Measurements from ENCODE around the gene ANKRD29. TPM values are rescaled to one million over a fixed set of nuclear protein-coding genes. Genes with fewer than 3 reads are reported as not detected.

Gene ANKRD29
- not detected for total RNA-seq
- polyA plus RNA-seq = not detected
- 0 to 0.17 (median 0.03) reads per million in 6 experiments for total RNA-seq

- Mint-ChIP-seq H3K27me3 (peaks cover 15 to 37% (median 22%) of the 10 kb centered on the region in 5 donors), H3K4me3 (peak within 1 kb of the TSS; percentile 79 to 95 (median 90)), H3K36me3 (no peaks in the 10 kb centered on the region), H3K4me1 (peaks cover 19 to 31% (median 24%) of the 10 kb centered on the region in 4 donors), H3K27ac (peak within 1 kb of the TSS; percentile 7 to 84 (median 53)), H3K9me3 (no peaks in the 10 kb centered on the region)
- peak; percentile 83 to 85 for ATAC-seq
- POLR2A ChIA-PET = interaction anchor here (0.6 to 1.0 kb wide), 2 partner anchors 8 to 15 kb away, joined by 4 to 5 read pairs; no protein-coding TSS in a partner anchor
- peak; percentile 11 to 66 (median 46) for DNase-seq
These were observed at the start of gene ANKRD29 for GRCh38 chr18:23662309-23663263. Gene ANKRD29 (minus strand): TSS chr18:23662911. CDS start chr18:23662730, 181 bp downstream.

- Mint-ChIP-seq H3K36me3 (peaks cover 0 to 4% (median 3%) of the 10 kb centered on the region in 3 donors), H3K4me3 (peak overlapping the region in 6 of 10 donors; percentile 3 to 63 (median 22)), H3K9me3 (peaks cover 0 to 7% (median 4%) of the 10 kb centered on the region in 9 donors), H3K27ac (peak overlapping the region in 6 of 10 donors; percentile 0 to 77 (median 24)), H3K27me3 (peaks cover 0 to 8% (median 2%) of the 10 kb centered on the region in 5 donors), H3K4me1 (peaks cover 10 to 18% (median 16%) of the 10 kb centered on the region in 4 donors)
- ATAC-seq (peak; percentile 62 to 93), DNase-seq (peak in 4 of 10 donors; percentile 8 to 67 (median 54))
- POLR2A ChIA-PET = no interaction called here
These were observed 49.7 kb upstream of the ANKRD29 start for GRCh38 chr18:23712445-23712844.

- Mint-ChIP-seq H3K36me3 (peaks cover 0 to 8% (median 4%) of the 10 kb centered on the region in 3 donors), H3K27me3 (peaks cover 0 to 8% (median 2%) of the 10 kb centered on the region in 5 donors), H3K9me3 (peaks cover 0 to 12% (median 5%) of the 10 kb centered on the region in 9 donors), H3K4me3 (no peak overlapping the region), H3K27ac (no peak overlapping the region), H3K4me1 (peaks cover 10 to 18% (median 16%) of the 10 kb centered on the region in 4 donors)
- POLR2A ChIA-PET = interaction anchor here (0.8 kb wide), 1 partner anchor 138 kb away, joined by 4 read pairs; no protein-coding TSS in a partner anchor
- ATAC-seq (no peak), DNase-seq (no peak)
These were observed 48.7 kb upstream of the ANKRD29 start for GRCh38 chr18:23711426-23711825.

GRCh38 chr18:23710946-23711345 lies 48.2 kb upstream of the ANKRD29 start:
- POLR2A ChIA-PET = no interaction called here
- DNase-seq (no peak), ATAC-seq (no peak)
- no peak overlapping the region for H3K4me3 Mint-ChIP-seq
- H3K27ac Mint-ChIP-seq = no peak overlapping the region
- H3K27me3 Mint-ChIP-seq = peaks cover 0 to 8% (median 2%) of the 10 kb centered on the region in 5 donors
- H3K9me3 Mint-ChIP-seq = peaks cover 0 to 12% (median 5%) of the 10 kb centered on the region in 9 donors
- H3K36me3 Mint-ChIP-seq = peaks cover 0 to 8% (median 4%) of the 10 kb centered on the region in 3 donors
- peaks cover 10 to 18% (median 16%) of the 10 kb centered on the region in 4 donors for H3K4me1 Mint-ChIP-seq

- Mint-ChIP-seq H3K27ac (no peak overlapping the region), H3K4me1 (peaks cover 10 to 18% (median 16%) of the 10 kb centered on the region in 4 donors), H3K36me3 (peaks cover 0 to 8% (median 4%) of the 10 kb centered on the region in 3 donors), H3K9me3 (peaks cover 0 to 12% (median 5%) of the 10 kb centered on the region in 9 donors), H3K27me3 (peaks cover under 1 to 8% (median 2%) of the 10 kb centered on the region in 5 donors), H3K4me3 (no peak overlapping the region)
- ATAC-seq = no peak
- POLR2A ChIA-PET = no interaction called here
- DNase-seq = no peak
These were observed 47.4 kb upstream of the ANKRD29 start for GRCh38 chr18:23710068-23710527.

- H3K27ac Mint-ChIP-seq = peak overlapping the region in 1 of 10 donors; percentile 65
- H3K36me3 Mint-ChIP-seq = peaks cover 0 to 8% (median 4%) of the 10 kb centered on the region in 3 donors
- peaks cover 2 to 4% (median 3%) of the 10 kb centered on the region in 4 donors for H3K4me1 Mint-ChIP-seq
- H3K9me3 Mint-ChIP-seq = peaks cover 0 to 12% (median 5%) of the 10 kb centered on the region in 9 donors
- no peak for ATAC-seq
- no peak overlapping the region for H3K4me3 Mint-ChIP-seq
- POLR2A ChIA-PET = no interaction called here
- peaks cover 3 to 17% (median 6%) of the 10 kb centered on the region in 5 donors for H3K27me3 Mint-ChIP-seq
- no peak for DNase-seq
These were observed 44.4 kb upstream of the ANKRD29 start for GRCh38 chr18:23706971-23707640.

- POLR2A ChIA-PET = no interaction called here
- no peak overlapping the region for H3K27ac Mint-ChIP-seq
- ATAC-seq = no peak
- peaks cover 0 to 8% (median 2%) of the 10 kb centered on the region in 3 donors for H3K36me3 Mint-ChIP-seq
- peaks cover 0 to 12% (median 5%) of the 10 kb centered on the region in 9 donors for H3K9me3 Mint-ChIP-seq
- no peak overlapping the region for H3K4me3 Mint-ChIP-seq
- H3K27me3 Mint-ChIP-seq = peaks cover 9 to 14% (median 14%) of the 10 kb centered on the region in 5 donors
- H3K4me1 Mint-ChIP-seq = peaks cover 0 to 2% (median 0%) of the 10 kb centered on the region in 4 donors
- no peak for DNase-seq
These were observed 42.1 kb upstream of the ANKRD29 start for GRCh38 chr18:23704806-23705205.

- H3K27me3 Mint-ChIP-seq = peaks cover 7 to 14% (median 11%) of the 10 kb centered on the region in 5 donors
- DNase-seq (no peak), ATAC-seq (no peak)
- H3K4me1 Mint-ChIP-seq = peaks cover 0 to 2% (median 0%) of the 10 kb centered on the region in 4 donors
- peaks cover 0 to 12% (median 5%) of the 10 kb centered on the region in 9 donors for H3K9me3 Mint-ChIP-seq
- H3K27ac Mint-ChIP-seq = no peak overlapping the region
- no peak overlapping the region for H3K4me3 Mint-ChIP-seq
- peaks cover 0 to 8% (median 0%) of the 10 kb centered on the region in 3 donors for H3K36me3 Mint-ChIP-seq
- POLR2A ChIA-PET = no interaction called here
These were observed 41.3 kb upstream of the ANKRD29 start for GRCh38 chr18:23703987-23704384.

- POLR2A ChIA-PET = no interaction called here
- ATAC-seq = peak; percentile 41 to 68
- no peak overlapping the region for H3K4me3 Mint-ChIP-seq
- H3K27me3 Mint-ChIP-seq = peaks cover 7 to 14% (median 12%) of the 10 kb centered on the region in 5 donors
- peaks cover 0 to 12% (median 5%) of the 10 kb centered on the region in 9 donors for H3K9me3 Mint-ChIP-seq
- DNase-seq = peak in 4 of 10 donors; percentile 17 to 46 (median 35)
- peak overlapping the region in 1 of 10 donors; percentile 11 for H3K27ac Mint-ChIP-seq
- peaks cover 0 to 8% (median 0%) of the 10 kb centered on the region in 3 donors for H3K36me3 Mint-ChIP-seq
- peaks cover 0 to 2% (median 0%) of the 10 kb centered on the region in 4 donors for H3K4me1 Mint-ChIP-seq
These were observed 40.6 kb upstream of the ANKRD29 start for GRCh38 chr18:23703057-23703986.

- Mint-ChIP-seq H3K4me3 (no peak overlapping the region), H3K36me3 (peaks cover 0 to 5% (median 0%) of the 10 kb centered on the region in 3 donors), H3K9me3 (peaks cover 0 to 5% (median 2%) of the 10 kb centered on the region in 9 donors), H3K27ac (peak overlapping the region in 1 of 10 donors; percentile 11), H3K27me3 (peaks cover 7 to 14% (median 12%) of the 10 kb centered on the region in 5 donors), H3K4me1 (peaks cover 0 to 2% (median 0%) of the 10 kb centered on the region in 4 donors)
- no peak for ATAC-seq
- POLR2A ChIA-PET = no interaction called here
- no peak for DNase-seq
These were observed 39.9 kb upstream of the ANKRD29 start for GRCh38 chr18:23702606-23703005.

- DNase-seq (no peak), ATAC-seq (no peak)
- Mint-ChIP-seq H3K9me3 (no peaks in the 10 kb centered on the region), H3K4me1 (peaks cover 0 to 2% (median 0%) of the 10 kb centered on the region in 4 donors), H3K27ac (no peak overlapping the region), H3K27me3 (peaks cover 7 to 14% (median 9%) of the 10 kb centered on the region in 5 donors), H3K36me3 (no peaks in the 10 kb centered on the region), H3K4me3 (no peak overlapping the region)
- POLR2A ChIA-PET = no interaction called here
These were observed 38.9 kb upstream of the ANKRD29 start for GRCh38 chr18:23701544-23702064.
